Measurements from ENCODE around the gene ITGA11. TPM values are rescaled to one million over a fixed set of nuclear protein-coding genes. Genes with fewer than 3 reads are reported as not detected.

The ITGA11 gene
- total RNA-seq, 1 donor from 2014 or later: 31.4 TPM

- Histone ChIP-seq H3K27me3 (ENCODE audit: low read depth) (no peaks in the 10 kb centered on the region), H3K36me3 (peaks cover 21% of the 10 kb centered on the region), H3K4me3 (no peak overlapping the region), H3K27ac (replicated peaks) (no peak overlapping the region), H3K9me3 (replicated peaks) (no peaks in the 10 kb centered on the region), H3K4me1 (peaks cover 11% of the 10 kb centered on the region)
- TF ChIP-seq, protein P1, sequence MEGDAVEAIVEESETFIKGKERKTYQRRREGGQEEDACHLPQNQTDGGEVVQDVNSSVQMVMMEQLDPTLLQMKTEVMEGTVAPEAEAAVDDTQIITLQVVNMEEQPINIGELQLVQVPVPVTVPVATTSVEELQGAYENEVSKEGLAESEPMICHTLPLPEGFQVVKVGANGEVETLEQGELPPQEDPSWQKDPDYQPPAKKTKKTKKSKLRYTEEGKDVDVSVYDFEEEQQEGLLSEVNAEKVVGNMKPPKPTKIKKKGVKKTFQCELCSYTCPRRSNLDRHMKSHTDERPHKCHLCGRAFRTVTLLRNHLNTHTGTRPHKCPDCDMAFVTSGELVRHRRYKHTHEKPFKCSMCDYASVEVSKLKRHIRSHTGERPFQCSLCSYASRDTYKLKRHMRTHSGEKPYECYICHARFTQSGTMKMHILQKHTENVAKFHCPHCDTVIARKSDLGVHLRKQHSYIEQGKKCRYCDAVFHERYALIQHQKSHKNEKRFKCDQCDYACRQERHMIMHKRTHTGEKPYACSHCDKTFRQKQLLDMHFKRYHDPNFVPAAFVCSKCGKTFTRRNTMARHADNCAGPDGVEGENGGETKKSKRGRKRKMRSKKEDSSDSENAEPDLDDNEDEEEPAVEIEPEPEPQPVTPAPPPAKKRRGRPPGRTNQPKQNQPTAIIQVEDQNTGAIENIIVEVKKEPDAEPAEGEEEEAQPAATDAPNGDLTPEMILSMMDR (IDR thresholded peaks at IDR 0.05; ENCODE audit: borderline replicate concordance): no peak
- DNase-seq: no peak
- intact Hi-C loops (cut with micrococcal nuclease): no loop called here
Measured at GRCh38 chr15:68319997-68320396, 112.0 kb downstream of the ITGA11 start.

DNA sequence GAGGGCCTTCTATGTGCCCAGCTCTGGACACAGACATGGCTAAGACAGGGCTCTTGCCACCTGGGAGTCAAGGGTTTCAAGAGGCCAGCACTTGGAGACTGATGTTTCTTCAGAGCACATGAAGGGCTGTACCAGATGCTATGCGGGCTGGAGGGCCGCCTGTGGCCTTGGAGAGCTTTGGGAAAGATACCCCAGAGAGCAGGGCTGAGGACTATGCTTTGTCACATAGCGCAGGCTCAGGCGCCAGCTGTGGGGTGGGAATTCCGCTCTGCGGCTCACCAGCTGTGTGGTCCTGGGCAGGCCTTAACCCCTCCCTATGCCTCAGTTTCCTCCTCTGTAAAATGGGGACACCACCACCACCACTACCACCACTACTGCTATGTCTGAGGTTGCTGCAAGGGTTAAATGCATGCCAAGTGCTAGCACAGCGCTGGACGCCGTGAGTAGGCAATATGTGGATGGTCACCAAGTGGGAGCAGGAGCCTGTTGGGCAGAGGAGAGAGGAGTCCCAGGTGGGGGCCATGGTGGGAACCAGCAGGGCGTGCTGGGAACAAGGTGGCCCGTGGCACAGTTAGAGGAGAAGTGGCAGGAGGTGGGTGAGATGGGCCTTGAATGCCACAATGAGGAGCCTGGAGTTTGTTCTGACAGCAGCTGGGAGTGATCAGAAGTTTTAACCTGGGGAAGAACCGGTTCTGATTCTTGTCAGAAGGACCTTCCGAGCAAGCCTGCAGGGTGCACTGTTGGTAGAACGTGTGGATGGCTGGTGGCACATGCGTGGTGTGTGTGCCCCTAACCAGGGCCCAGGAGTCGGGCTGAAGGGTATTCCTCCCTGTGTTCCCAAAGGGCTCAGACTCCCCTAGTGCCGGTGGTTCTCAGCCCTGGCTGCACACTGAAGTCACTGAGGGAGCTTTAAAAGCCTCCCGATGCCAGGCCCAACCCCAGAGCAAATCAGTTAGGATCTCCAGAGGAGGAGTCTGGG is 112.7 kb downstream of the ITGA11 start:
- peaks cover 11% of the 10 kb centered on the region for H3K4me1 ChIP-seq
- no peak overlapping the region for H3K27ac ChIP-seq (replicated peaks)
- no peaks in the 10 kb centered on the region for H3K9me3 ChIP-seq (replicated peaks)
- peaks cover 21% of the 10 kb centered on the region for H3K36me3 ChIP-seq
- H3K27me3 ChIP-seq (ENCODE audit: low read depth): no peaks in the 10 kb centered on the region
- TF ChIP-seq, protein P1 (IDR thresholded peaks at IDR 0.05; ENCODE audit: borderline replicate concordance): no peak
- DNase-seq: no peak
- intact Hi-C loops (cut with micrococcal nuclease): no loop called here
- no peak overlapping the region for H3K4me3 ChIP-seq

- Histone ChIP-seq H3K36me3 (peaks cover 21% of the 10 kb centered on the region), H3K4me3 (no peak overlapping the region), H3K9me3 (replicated peaks) (no peaks in the 10 kb centered on the region), H3K27ac (replicated peaks) (no peak overlapping the region), H3K4me1 (peaks cover 11% of the 10 kb centered on the region), H3K27me3 (ENCODE audit: low read depth) (no peaks in the 10 kb centered on the region)
- TF ChIP-seq, protein P1 (IDR thresholded peaks at IDR 0.05; ENCODE audit: borderline replicate concordance): no peak
- intact Hi-C loops (cut with micrococcal nuclease): no loop called here
- no peak for DNase-seq
Measured at GRCh38 chr15:68318008-68318835, 113.7 kb downstream of the ITGA11 start.

GRCh38 chr15:68317281-68318007 is 114.5 kb downstream of the ITGA11 start:
- intact Hi-C loops (cut with micrococcal nuclease): no loop called here
- no peak for DNase-seq

More at GRCh38 chr15:68317281-68318007, 114.5 kb downstream of the ITGA11 start:
- TF ChIP-seq, protein P1 (IDR thresholded peaks at IDR 0.05; ENCODE audit: borderline replicate concordance): no peak
- no peak overlapping the region for H3K4me3 ChIP-seq
- H3K27ac ChIP-seq (replicated peaks): no peak overlapping the region
- no peaks in the 10 kb centered on the region for H3K27me3 ChIP-seq (ENCODE audit: low read depth)
- H3K9me3 ChIP-seq (replicated peaks): no peaks in the 10 kb centered on the region
- H3K4me1 ChIP-seq: peaks cover 11% of the 10 kb centered on the region
- H3K36me3 ChIP-seq: peaks cover 21% of the 10 kb centered on the region

Data from left ventricle myocardium inferior (tissue), 1 donor.